ENCODE measurements around the gene POLR3A.
"Not testable (repeated sequence)": the region's sequence is repeated elsewhere in the genome, so short reads cannot be mapped to it uniquely, and the experiment has no call there.

Gene POLR3A

DNA sequence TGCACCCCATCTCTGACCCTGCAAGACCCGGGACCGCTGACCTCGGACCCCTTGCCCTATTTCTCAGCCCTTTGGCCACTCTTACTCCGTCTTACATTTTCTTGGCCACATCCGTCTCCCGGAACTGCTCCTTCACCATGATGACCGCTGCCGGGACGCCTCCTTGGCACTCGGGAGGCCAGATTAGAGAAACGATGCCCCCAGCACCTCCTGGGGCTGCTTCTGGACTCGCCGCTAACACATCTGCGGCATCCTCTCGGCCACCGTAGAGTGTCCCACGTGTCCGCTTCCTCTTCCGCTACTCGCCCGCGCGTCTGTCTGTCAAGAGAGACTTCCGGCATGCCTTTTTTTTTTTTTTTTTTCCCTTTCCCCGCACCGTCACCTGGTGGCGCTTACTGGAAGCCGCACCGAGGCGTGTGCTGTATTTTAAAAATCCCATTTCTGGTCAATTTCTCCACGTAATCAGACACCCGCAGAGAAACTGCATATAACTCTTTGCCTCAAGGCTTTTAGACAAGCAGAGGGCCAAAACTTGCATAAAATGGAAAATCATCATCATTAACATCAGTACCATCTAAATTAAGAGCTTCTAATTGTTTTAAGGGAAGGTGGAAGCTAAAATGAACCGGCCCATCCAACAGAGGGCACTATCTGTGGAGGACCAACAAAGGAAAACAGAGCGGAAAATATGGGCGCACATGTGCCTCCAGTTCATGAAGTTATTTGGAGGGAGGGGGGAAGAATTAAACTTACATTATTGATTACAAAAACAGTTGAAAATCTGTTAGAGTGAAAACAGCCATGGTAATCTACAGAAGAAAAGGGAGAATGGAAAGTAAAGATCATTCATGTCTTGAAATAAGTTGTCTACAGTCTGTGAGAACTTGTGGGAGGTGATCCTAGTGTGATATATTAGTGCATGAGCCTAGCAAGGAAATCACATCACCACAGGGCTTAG is at the start of gene POLR3A:
Gene POLR3A, minus strand, starts transcription at position 247 of the 958 bp plus-strand sequence. Its CDS starts 108 bp downstream, at position 139.
- in situ Hi-C loops (cut with MboI; ENCODE audit: low sequenced_read_pairs): no loop called here

GRCh38 chr10:78078539-78079330 is 49.4 kb upstream of the POLR3A start:
- in situ Hi-C loops (cut with MboI; ENCODE audit: low sequenced_read_pairs): no loop called here

GRCh38 chr10:78075806-78076205 is 46.5 kb upstream of the POLR3A start:
- in situ Hi-C loops (cut with MboI; ENCODE audit: low sequenced_read_pairs): not testable (repeated sequence)

DNA sequence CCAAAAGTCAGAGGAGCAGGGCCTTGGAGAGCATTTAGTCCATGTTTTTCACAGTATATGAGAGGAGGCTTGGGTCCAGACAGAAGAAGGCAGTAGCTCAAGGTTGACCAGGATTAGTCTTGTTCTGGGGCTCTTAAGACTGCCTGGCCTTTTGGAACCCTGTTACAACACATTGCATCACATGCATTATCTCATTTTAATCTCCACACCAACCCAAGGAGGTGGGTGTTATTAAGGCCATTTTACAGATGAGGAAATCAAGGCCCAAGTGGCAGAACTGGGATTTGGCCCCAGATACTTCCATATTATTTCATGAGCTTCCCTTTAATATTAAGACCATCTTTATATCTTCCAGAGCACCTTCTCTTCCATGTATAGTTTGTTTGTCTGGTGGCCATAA is 43.2 kb upstream of the POLR3A start:
- in situ Hi-C loops (cut with MboI; ENCODE audit: low sequenced_read_pairs): no loop called here

DNA sequence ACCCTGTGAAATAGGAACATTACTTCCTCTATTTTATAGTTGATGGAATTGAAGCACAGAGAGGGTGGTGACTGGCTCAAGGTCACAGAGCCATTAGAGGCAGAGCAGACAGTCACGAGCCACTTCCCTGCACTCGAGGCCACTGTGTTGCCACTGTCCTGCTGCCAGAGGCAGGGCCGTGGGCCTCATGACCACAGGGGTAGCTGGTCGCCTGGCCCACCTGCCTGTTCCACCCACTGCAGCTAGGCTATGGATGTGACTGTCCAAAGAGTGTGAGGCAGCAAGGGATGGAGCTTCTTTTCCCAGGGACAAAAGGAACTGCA is 42.5 kb upstream of the POLR3A start:
- in situ Hi-C loops (cut with MboI; ENCODE audit: low sequenced_read_pairs): no loop called here

DNA sequence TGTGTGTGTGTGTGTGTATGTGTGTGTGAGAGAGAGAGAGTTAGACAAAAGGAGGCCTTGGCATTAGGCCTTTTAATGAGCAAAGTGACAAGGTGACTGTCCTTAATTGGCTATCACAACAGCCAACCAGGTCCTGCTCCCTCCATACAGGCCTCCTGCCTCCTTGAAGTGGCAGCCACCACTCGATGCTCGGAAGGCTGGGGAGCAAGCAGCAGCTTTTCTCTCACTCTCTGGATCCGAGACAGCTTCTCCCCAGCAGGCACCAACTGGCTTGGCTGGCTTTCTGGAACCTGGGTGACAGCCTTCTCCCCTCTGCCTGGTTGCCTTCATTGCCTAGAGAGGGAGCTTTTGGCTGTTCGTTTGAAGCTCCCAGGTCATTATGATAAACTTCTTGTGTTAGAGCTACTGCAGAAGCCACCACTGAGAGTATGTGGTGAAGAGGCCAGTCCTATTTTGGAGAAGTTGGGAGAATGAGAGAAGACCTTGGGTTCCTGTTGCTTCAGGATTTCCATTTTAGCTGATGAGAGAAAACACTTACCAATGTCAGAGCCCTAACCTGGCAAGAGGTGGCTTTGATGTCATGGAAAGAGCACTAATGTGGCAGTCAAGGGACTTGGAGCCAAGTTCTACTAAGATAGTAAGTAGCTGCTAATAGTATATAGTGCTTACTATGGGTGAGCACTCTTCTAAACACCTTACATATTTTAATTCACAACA is 42.0 kb upstream of the POLR3A start:
- in situ Hi-C loops (cut with MboI; ENCODE audit: low sequenced_read_pairs): no loop called here

DNA sequence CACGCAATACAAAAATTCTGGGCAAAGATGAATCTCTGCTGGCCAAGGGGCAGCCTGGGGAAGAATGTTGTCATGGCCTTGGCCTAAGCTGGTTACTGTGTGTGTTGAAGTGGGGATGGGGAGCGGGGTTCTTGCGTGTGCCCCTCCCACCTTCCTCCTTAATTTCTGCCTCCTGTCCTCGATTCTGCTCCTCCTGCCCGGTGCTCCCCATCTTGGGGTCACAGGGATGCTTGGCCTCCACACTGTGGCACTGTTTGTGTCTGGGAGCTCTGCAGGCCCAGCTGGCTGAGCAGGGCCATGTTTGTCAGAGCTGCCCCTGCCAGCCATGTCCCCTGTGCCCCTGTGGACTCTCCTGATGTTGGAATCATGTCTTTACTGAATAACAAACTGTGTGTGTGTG is 41.4 kb upstream of the POLR3A start:
- in situ Hi-C loops (cut with MboI; ENCODE audit: low sequenced_read_pairs): no loop called here

DNA sequence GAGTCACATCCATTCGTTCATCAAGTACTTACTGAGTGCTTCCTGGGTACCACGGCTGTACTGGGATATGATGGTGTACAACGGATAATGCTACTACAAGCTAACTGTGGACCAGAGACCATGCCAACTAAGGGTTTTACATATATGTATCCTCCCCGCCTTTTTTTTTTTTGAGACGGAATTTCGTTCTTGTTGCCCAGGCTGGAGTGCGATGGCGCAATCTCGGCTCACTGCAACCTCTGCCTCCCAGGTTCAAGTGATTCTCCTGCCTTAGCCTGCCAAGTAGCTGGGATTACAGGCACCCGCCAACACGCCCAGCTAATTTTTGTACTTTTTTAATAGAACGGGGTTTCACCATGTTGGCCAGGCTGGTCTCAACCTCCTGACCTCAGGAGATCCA is 40.7 kb upstream of the POLR3A start:
- in situ Hi-C loops (cut with MboI; ENCODE audit: low sequenced_read_pairs): not testable (repeated sequence)

DNA sequence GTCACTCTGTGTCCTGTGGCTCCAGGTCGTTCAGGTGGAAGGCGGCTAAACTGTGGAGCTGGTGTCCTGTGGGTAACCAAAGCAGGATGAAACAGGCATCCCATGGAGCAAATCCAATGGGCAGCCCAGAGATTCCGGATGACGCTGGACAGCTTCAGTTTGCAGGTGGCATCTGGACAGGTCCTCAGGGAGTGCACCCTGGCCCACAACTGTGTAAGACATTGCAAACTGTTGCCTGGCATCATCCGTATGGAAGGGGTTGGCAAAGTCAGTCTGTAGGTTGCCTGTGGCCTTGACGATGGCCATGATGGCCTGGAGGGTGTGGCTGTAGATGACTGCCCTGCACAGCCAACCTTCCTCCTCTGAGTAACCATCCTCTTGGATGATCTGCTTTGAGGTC is 39.8 kb upstream of the POLR3A start:
- in situ Hi-C loops (cut with MboI; ENCODE audit: low sequenced_read_pairs): no loop called here

- in situ Hi-C loops (cut with MboI; ENCODE audit: low sequenced_read_pairs): no loop called here
These were observed 37.6 kb upstream of the POLR3A start for GRCh38 chr10:78066728-78067430.

DNA sequence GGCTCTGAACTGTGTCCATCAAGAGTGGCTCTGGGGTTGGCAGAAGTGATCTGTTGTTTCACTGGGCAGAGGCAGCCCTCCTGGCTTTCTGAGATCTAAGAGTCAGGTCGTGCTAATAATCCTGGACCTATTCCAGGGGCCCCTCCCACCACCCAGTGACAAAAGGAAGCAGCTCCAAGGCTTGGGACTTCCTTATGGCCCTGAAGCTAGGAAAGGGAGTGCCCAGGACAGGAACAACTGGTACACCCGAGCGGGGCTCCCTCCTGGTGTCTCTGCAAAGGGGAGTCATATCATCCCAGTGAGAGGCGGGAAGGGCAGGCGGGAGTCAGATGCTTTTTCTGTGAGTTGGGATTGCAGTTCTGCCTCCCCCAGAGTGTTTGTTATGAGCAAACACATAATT is 36.7 kb upstream of the POLR3A start:
- in situ Hi-C loops (cut with MboI; ENCODE audit: low sequenced_read_pairs): no loop called here

DNA sequence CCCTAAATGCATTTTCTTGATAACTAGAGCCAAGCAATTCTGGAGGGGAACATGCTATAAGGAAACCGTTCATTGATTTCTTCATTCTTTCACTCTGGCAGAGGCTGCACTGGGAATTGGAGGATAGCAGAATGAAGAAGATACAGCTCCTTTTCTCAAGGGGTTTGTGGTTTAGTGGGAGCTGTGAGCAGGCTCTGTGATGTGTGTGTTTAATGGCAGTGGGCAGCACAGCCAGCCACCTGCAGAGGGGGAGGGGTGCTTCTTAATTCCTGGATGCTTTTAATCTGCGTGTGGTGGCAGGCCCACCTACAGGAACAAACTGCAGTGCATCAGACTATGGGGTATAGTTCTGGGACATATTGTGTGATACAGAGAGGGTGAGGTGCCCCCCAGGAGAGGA is 36.3 kb upstream of the POLR3A start:
- in situ Hi-C loops (cut with MboI; ENCODE audit: low sequenced_read_pairs): no loop called here

DNA sequence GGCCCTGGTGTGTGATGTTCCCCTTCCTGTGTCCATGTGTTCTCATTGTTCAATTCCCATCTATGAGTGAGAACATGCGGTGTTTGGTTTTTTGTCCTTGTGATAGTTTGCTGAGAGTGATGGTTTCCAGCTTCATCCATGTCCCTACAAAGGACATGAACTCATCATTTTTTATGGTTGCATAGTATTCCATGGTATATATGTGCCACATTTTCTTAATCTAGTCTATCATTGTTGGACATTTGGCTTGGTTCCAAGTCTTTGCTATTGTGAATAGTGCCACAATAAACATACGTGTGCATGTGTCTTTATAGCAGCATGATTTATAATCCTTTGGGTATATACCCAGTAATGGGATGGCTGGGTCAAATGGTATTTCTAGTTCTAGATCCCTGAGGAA is 35.6 kb upstream of the POLR3A start:
- in situ Hi-C loops (cut with MboI; ENCODE audit: low sequenced_read_pairs): not testable (repeated sequence)

DNA sequence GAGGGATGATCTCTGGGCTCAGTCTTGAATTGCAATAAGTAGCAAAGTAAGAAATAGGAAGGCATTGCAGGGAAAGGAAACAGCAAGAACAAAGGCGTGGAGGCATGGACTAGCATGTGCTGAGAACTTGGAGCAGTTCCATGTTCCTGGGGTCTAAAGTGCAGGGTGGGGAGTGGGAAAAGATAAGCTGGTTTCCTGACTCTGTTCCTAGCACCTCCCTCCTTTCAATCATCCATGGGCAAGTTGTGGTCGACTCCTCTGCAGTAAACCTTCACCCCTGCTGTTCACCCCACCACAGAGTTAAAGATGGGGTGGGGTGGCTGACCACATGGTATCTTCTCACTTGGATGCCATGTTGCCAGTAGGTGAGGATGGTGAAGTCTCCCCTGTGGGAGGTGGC is 33.9 kb upstream of the POLR3A start:
- in situ Hi-C loops (cut with MboI; ENCODE audit: low sequenced_read_pairs): no loop called here

GRCh38 chr10:78062296-78062695 is 33.0 kb upstream of the POLR3A start:
- in situ Hi-C loops (cut with MboI; ENCODE audit: low sequenced_read_pairs): no loop called here

GRCh38 chr10:78059906-78060702 is 30.8 kb upstream of the POLR3A start:
- in situ Hi-C loops (cut with MboI; ENCODE audit: low sequenced_read_pairs): no loop called here

GRCh38 chr10:78058562-78058961 is 29.2 kb upstream of the POLR3A start:
- in situ Hi-C loops (cut with MboI; ENCODE audit: low sequenced_read_pairs): no loop called here

DNA sequence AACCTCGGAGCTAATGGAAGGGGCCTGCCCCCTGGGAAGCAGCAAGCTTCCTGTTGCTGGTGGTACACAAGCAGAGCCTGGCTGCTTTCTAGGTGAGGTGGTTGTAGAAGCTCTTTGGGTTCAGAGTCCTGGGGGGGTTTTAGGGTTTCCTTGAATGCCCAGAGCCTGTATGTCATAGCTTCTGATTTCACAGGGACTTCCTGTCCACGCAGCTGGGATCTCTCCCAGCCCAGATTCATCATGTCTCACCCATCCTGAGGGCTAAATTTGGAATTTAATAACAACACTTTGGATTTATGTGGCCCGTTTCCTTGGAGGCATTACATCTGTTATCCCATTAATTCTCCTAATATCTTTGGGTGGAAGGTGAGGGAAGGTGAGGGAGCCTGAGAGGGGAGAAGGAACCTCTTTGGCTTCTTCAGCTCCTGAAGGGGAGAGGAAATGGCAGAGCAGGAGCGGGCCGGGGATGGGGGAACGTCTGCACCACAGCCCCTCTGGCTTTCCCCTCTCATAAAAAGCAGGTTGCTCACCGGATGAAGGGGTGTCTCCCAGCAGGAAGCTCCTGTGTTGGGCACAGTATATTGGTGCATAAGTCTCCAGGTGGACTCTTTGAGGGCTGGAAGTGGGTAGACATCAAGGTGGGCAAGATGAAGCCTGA is 24.0 kb upstream of the POLR3A start:
- in situ Hi-C loops (cut with MboI; ENCODE audit: low sequenced_read_pairs): no loop called here

GRCh38 chr10:78049851-78050250 is 20.5 kb upstream of the POLR3A start:
- in situ Hi-C loops (cut with MboI; ENCODE audit: low sequenced_read_pairs): loop anchor here (10.0 kb wide), 1 partner anchor 1145 kb away; no protein-coding TSS in a partner anchor
